ENCODE data around the gene PPP1R17.

- TF ChIP-seq CTCF (conservative IDR thresholded peaks at IDR 0.05 in 1 of 2, IDR thresholded peaks at IDR 0.05 in 1 of 2; ENCODE audit: low read depth in 1 of 2, low read length in 2 of 2) (no peak), EZH2 (IDR thresholded peaks at IDR 0.05; ENCODE audit: low read length, missing control alignments) (no peak)
Measured at GRCh38 chr7:31646942-31647341, 40.1 kb upstream of the PPP1R17 start.

Measured in fibroblast of lung (primary cell).